Lung (tissue), 12 donors: ENCODE measurements around the gene EFCAB11. TPM values are rescaled to one million over a fixed set of nuclear protein-coding genes. Genes with fewer than 3 reads are reported as not detected.

Source experiments
- ATAC-seq: fragments of 200-7000 bp; cut with Tn5 transposase; one replicate; pipeline ENCODE4 v1.9.1; 2020; ENCODE audit warnings: moderate number of reproducible peaks; ENCODE audit not compliant: insufficient read depth, low FRiP score
- DNase-seq, 3 donors: peaks; one replicate each; pipeline ENCODE4 v3.0.0-alpha.2; 2013 to 2017
- H3K27ac ChIP-seq, 2 donors: one replicate each; pipeline ENCODE4 v1.5.1; 2013; ENCODE audit warnings: mild to moderate bottlenecking in 2 of 2, moderate library complexity in 2 of 2, control low read depth in 1 of 2, inconsistent platforms in 1 of 2, low read depth in 1 of 2, low read length in 1 of 2
- H3K27me3 ChIP-seq, 3 donors: one replicate each; pipeline ENCODE4 v1.5.1; 2013; ENCODE audit warnings: low read length in 2 of 3; ENCODE audit not compliant: control insufficient read depth in 3 of 3, insufficient read depth in 3 of 3
- H3K36me3 ChIP-seq, 4 donors: one replicate each; pipeline ENCODE4 v1.5.1; 2013; ENCODE audit warnings: low read length in 4 of 4, mild to moderate bottlenecking in 1 of 4, moderate library complexity in 1 of 4; ENCODE audit not compliant: control insufficient read depth in 4 of 4, insufficient read depth in 4 of 4
- H3K4me1 ChIP-seq, 5 donors: one replicate each; pipeline ENCODE4 v1.5.1; 2013; ENCODE audit warnings: low read length in 5 of 5, mild to moderate bottlenecking in 2 of 5, moderate library complexity in 1 of 5; ENCODE audit not compliant: control insufficient read depth in 5 of 5, insufficient read depth in 5 of 5
- H3K4me3 ChIP-seq: one replicate; pipeline ENCODE4 v1.5.1; 2013; ENCODE audit warnings: mild to moderate bottlenecking, control low read depth, moderate library complexity
- H3K9ac ChIP-seq, 2 donors: one replicate each; pipeline ENCODE4 v1.5.1; 2013; ENCODE audit warnings: low read length in 2 of 2, control low read depth in 1 of 2; ENCODE audit not compliant: insufficient read depth in 1 of 2
- H3K9me3 ChIP-seq, 4 donors: one replicate each; pipeline ENCODE4 v1.5.1; 2013; ENCODE audit warnings: low read length in 3 of 4, mild to moderate bottlenecking in 1 of 4, moderate library complexity in 1 of 4; ENCODE audit not compliant: control insufficient read depth in 4 of 4, insufficient read depth in 3 of 4
- WGBS, 2 donors: extraction: QIAGEN DNeasy Blood & Tissue Kit; methylation state at CpG; one replicate each; pipeline ENCODE4 v1.1.7; 2013; 5-methylcytosine and 5-hydroxymethylcytosine counted together
- polyA plus RNA-seq, 2 donors: library from polyadenylated mRNA; stranded (reverse); fragments of 200-250 nt; gene quantifications; one replicate each; pipeline ENCODE4 v1.2.1, GENCODE V29; 2013
- total RNA-seq, 2 donors: library from RNA; depleted of rRNA in 1 of 2; stranded (reverse); fragments of >200 nt in 1 of 2; gene quantifications; one replicate each; pipeline ENCODE4 v1.2.1, GENCODE V29; 2014 to 2021
- TF ChIP-seq, protein P1 (sequence below): IDR thresholded peaks from 2 replicates; pipeline ENCODE4 v1.5.1; 2012; ENCODE audit warnings: mild to moderate bottlenecking; ENCODE audit errors: control extremely low read depth, extremely low read depth
- donor health status: control.
- donor health status: control.
- donor health status: Bipolar disorder and iron deficiency.
- donor health status: healthy.
- donor health status: DM: yes; HTN: yes; CAD: no.

The EFCAB11 gene
- total and polyA plus RNA-seq, 4 donors = 2.9 to 13.0 (median 6.1) TPM

DNA sequence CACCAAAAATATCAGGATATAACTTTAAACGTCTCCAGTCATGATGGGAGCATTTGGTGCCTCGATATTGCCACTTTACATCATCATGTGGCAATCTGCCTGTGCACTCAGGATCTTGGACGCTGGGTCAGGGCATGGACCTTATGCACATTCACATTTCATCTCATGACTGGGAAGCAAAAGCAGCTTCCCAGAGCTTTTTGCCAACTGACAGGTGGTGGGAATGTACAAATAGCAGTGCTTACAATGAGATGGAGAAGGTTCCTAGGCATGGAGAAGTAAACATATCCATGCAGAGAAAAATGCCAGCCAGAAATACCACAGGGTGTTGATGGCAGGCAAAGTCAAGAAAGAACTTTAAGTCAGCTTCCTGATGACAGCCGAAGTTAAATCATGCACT is 30.3 kb downstream of the EFCAB11 start:
- DNase-seq = no peak
- no peak overlapping the region for H3K27ac ChIP-seq
- H3K9me3 ChIP-seq = no peaks in the 10 kb centered on the region
- no peak for ATAC-seq
- no peaks in the 10 kb centered on the region for H3K4me1 ChIP-seq
- H3K27me3 ChIP-seq = no peaks in the 10 kb centered on the region
- 75 to 80% methylated on average over 4 of the region's 4 CpGs for WGBS, 2 donors
- H3K4me3 ChIP-seq = no peak overlapping the region
- peaks cover 0 to 5% (median 2%) of the 10 kb centered on the region in 4 donors for H3K36me3 ChIP-seq
- no peak overlapping the region for H3K9ac ChIP-seq
- TF ChIP-seq, protein P1, sequence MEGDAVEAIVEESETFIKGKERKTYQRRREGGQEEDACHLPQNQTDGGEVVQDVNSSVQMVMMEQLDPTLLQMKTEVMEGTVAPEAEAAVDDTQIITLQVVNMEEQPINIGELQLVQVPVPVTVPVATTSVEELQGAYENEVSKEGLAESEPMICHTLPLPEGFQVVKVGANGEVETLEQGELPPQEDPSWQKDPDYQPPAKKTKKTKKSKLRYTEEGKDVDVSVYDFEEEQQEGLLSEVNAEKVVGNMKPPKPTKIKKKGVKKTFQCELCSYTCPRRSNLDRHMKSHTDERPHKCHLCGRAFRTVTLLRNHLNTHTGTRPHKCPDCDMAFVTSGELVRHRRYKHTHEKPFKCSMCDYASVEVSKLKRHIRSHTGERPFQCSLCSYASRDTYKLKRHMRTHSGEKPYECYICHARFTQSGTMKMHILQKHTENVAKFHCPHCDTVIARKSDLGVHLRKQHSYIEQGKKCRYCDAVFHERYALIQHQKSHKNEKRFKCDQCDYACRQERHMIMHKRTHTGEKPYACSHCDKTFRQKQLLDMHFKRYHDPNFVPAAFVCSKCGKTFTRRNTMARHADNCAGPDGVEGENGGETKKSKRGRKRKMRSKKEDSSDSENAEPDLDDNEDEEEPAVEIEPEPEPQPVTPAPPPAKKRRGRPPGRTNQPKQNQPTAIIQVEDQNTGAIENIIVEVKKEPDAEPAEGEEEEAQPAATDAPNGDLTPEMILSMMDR = no peak

DNA sequence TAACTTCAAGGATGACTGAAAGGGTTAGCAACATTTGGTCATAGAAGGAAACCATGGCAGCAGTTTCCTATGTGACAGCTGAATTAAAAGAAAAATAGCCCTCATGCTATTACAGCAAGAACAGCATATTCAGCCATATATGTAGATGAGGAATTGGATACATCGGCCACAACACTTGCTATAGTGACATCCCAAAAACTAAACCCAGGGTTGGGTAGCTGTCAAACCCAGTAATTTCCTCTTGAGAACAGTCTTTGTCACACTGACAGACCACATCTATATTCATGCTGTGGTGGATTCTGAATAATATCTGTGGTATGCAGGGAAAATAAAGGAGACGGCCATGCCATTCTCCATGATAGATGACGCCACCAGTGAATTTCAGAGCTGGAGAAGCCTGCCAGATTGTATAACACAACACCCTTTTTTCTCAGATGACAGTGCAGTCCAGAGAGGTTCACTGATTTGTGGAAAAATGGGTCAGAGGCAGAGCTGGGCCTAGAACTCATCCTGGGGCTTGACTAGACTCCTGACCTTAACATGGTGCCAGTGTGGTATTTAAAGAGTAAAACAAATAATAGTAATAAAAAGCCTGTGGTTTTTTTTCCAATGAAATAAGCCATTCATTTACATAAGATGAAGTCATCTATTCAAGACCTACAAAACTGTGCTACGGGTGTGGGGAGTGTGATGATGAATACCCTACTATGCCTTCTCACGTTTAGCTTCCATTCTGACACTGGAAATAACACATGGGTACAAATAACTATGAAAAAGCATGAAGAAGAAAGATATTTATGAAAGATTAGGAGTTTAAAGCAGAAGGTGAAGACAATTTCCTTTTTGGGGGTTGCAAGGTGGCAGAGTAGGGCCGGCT is 32.3 kb downstream of the EFCAB11 start:
- Histone ChIP-seq H3K27me3 (no peaks in the 10 kb centered on the region), H3K9me3 (no peaks in the 10 kb centered on the region), H3K4me3 (no peak overlapping the region), H3K36me3 (peaks cover 0 to 5% (median 3%) of the 10 kb centered on the region in 4 donors), H3K4me1 (no peaks in the 10 kb centered on the region), H3K9ac (no peak overlapping the region), H3K27ac (no peak overlapping the region)
- TF ChIP-seq, protein P1 = no peak
- WGBS, 2 donors = 93 to 98% methylated on average over 6 of the region's 6 CpGs
- DNase-seq = no peak
- no peak for ATAC-seq

DNA sequence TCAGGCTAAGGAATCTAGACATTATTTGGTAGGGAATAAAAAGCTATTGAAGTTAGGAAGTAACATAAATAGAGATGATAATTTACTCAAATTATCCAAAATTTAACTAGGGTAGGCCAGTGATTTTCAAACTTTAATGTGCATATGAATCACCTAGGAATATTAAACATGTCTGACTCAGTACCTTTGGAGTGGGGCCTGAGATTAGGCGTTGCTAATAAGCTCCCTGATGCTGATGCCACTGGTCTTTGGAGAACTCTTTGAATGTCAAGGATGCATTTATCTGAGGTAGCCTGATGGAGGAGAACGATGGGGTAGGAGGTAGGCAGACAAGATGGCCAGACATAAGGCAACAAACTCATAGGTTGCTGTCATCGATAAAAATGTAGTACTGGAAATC is 33.2 kb downstream of the EFCAB11 start:
- H3K9me3 ChIP-seq = no peaks in the 10 kb centered on the region
- no peak overlapping the region for H3K27ac ChIP-seq
- H3K4me1 ChIP-seq = peaks cover 0 to under 1% (median 0%) of the 10 kb centered on the region in 5 donors
- 93 to 95% methylated on average over 3 of the region's 3 CpGs for WGBS, 2 donors
- no peak for ATAC-seq
- no peak for DNase-seq
- no peak overlapping the region for H3K9ac ChIP-seq
- TF ChIP-seq, protein P1 = no peak
- H3K27me3 ChIP-seq = no peaks in the 10 kb centered on the region
- H3K36me3 ChIP-seq = peaks cover 0 to 5% (median 3%) of the 10 kb centered on the region in 4 donors
- no peak overlapping the region for H3K4me3 ChIP-seq
